BE2C (cell line): ENCODE data around the gene FOXJ2.
"Not testable (repeated sequence)": the region's sequence is repeated elsewhere in the genome, so short reads cannot be mapped to it uniquely, and the experiment has no call there.

Experiments
- DNase-seq: peaks from one replicate; pipeline ENCODE4 v3.0.0-alpha.2; 2020
- H3K27me3 ChIP-seq: fragments of 250-450 bp; sonication (Bioruptor Pico); 2 replicates; pipeline ENCODE4 v1.5.1; 2020; ENCODE audit warnings: mild to moderate bottlenecking
- H3K36me3 ChIP-seq: fragments of 250-450 bp; sonication (Bioruptor Pico); 2 replicates; pipeline ENCODE4 v1.5.1; 2020; ENCODE audit warnings: mild to moderate bottlenecking
- H3K4me1 ChIP-seq: fragments of 250-450 bp; sonication (Bioruptor Pico); 2 replicates; pipeline ENCODE4 v1.5.1; 2020
- H3K4me3 ChIP-seq: 2 replicates; pipeline ENCODE4 v1.5.1; 2011; ENCODE audit warnings: low read depth, low read length
- H3K9me3 ChIP-seq: fragments of 250-450 bp; sonication (Bioruptor Pico); 2 replicates; pipeline ENCODE4 v1.5.1; 2020
- TF ChIP-seq, protein P1 (sequence below): IDR thresholded peaks from 2 replicates; pipeline ENCODE4 v1.5.1; 2012; ENCODE audit warnings: mild to moderate bottlenecking, low read depth, low read length

FOXJ2 gene

DNA sequence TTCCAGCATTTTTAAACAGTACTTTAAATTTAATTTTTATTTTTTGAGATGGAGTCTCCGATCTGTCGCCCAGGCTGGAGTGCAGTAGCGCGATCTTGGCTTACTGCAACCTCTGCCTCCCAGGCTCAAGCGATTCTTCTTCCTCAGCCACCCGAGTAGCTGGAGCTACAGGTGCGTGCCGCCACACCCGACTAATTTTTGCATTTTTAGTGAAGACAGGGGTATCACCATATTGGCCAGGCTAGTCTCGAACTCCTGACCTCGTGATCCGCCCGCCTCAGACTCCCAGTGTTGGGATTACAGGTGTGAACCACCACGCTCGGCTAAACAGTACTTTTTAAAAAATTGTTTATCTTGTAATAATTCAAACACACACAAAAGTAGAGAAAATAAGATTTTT, 4.2 kb upstream of the FOXJ2 start:
- TF ChIP-seq, protein P1, sequence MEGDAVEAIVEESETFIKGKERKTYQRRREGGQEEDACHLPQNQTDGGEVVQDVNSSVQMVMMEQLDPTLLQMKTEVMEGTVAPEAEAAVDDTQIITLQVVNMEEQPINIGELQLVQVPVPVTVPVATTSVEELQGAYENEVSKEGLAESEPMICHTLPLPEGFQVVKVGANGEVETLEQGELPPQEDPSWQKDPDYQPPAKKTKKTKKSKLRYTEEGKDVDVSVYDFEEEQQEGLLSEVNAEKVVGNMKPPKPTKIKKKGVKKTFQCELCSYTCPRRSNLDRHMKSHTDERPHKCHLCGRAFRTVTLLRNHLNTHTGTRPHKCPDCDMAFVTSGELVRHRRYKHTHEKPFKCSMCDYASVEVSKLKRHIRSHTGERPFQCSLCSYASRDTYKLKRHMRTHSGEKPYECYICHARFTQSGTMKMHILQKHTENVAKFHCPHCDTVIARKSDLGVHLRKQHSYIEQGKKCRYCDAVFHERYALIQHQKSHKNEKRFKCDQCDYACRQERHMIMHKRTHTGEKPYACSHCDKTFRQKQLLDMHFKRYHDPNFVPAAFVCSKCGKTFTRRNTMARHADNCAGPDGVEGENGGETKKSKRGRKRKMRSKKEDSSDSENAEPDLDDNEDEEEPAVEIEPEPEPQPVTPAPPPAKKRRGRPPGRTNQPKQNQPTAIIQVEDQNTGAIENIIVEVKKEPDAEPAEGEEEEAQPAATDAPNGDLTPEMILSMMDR, result no peak
- Histone ChIP-seq H3K4me3 (no peak overlapping the region), H3K27me3 (no peaks in the 10 kb centered on the region), H3K4me1 (peaks cover under 1% of the 10 kb centered on the region; the same call in 1 of the 2 replicates), H3K9me3 (no peaks in the 10 kb centered on the region), H3K36me3 (no peaks in the 10 kb centered on the region)
- DNase-seq, result no peak

DNA sequence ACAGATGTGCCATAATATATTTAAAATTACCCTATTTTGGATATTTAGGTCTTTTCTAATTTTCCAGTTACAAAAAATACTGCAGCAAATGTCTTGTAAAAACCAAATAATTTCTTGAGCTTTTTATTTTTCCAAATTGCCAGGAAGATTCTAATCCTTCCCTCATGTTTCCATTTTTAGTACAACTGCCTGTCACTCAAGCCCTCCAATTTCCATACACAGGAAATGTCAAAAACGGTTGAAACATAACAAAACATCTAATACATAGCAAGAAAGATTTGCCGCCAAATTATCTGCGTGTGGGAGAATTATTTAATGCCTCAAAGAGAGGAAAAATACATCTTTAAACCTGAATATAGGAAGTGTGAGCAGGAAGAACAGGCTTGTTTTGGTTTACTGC, 2.3 kb upstream of the FOXJ2 start:
- TF ChIP-seq, protein P1, result no peak
- H3K36me3 ChIP-seq, result no peaks in the 10 kb centered on the region
- DNase-seq, result no peak
- H3K27me3 ChIP-seq, result no peaks in the 10 kb centered on the region
- H3K4me3 ChIP-seq, result no peak overlapping the region
- H3K4me1 ChIP-seq, result peaks cover 4% of the 10 kb centered on the region; the same call in 1 of the 2 replicates
- H3K9me3 ChIP-seq, result no peaks in the 10 kb centered on the region

DNA sequence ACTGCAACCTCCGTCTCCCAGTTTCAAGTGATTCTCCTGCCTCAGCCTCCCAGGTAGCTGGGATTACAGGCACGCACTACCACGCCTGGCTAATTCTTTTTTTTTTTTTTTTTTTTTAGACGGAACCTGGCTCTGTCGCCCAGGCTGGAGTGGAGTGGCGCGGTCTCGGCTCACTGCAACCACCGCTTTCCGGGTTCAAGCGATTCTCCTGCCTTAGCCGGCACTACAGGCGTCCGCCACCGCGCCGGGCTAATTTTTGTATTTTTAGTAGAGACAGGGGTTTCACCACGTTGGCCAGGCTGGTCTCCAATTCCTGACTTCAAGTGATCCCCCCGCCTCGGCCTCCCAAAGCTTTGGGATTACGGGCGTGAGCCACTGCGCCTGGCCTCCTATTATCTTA, 1.5 kb upstream of the FOXJ2 start:
- not testable (repeated sequence) for DNase-seq, H3K36me3 ChIP-seq, H3K4me1 ChIP-seq, H3K27me3 ChIP-seq, H3K9me3 ChIP-seq, H3K4me3 ChIP-seq

DNA sequence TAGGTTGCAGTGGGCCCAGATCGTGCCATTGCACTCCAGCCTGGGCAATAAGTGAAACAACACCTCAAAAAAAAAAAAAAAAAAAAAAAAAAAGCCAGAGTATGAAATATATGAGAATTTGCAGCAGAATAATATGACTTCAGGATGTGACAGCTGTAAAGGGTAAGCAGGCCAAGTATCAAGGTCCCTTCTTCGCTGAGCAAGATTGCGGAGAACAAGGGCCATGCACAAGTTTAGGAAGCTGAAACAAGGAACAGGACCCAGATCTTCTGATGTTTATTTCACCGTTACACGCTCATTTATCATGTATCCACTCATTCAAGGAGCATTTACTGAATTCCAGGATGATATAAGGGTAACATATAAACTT, 659 bp upstream of the FOXJ2 start:
- TF ChIP-seq, protein P1, result no peak
- Histone ChIP-seq H3K4me3 (peak overlapping the region; percentile 86), H3K36me3 (no peaks in the 10 kb centered on the region), H3K4me1 (peaks cover 4% of the 10 kb centered on the region; the same call in 1 of the 2 replicates), H3K9me3 (no peaks in the 10 kb centered on the region), H3K27me3 (no peaks in the 10 kb centered on the region)
- no peak for DNase-seq

DNA sequence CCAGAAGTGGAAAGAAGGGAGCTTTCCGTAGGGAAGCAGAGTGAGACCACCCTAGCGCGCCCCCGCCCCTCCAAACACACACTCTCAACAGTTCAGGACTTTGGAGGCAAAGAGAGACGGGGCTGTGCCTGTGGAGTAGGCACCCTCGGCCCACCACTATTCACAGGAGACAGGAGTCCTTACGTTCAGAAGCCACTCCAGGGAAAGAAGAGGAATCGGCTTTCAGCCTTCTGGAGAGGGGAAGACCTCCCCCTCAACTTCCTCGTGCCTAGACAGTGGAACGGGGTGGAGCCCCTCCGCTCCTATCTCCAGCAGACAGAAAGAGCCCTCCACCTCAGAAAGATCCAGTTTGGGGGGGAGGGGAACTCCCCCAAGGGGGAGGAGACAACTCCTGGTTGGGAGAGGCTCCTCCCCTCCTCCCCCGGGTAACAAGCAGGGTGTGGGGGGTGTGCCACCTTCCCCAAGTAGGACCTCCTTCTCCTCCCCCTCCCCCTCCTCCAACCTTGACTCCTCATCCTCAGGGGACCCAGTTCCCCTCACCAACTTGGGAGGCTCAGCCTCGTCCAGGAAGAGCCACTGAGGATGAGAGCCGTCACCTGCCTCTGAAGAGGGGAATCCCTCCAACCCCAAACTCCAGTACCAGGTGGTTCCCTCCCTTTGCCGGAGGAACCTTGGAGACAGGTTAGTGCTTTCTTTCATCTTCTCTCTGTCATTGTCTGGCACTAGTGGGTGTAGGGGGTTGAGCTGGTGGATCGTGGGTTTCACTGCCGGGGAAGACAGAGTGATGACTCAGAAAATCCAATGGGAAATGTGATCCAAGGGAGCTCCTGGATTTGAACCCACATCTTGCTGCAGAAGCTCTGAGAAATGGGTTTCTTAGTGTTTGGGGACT, 883 bp downstream of the FOXJ2 start:
- H3K9me3 ChIP-seq, result no peaks in the 10 kb centered on the region
- H3K36me3 ChIP-seq, result no peaks in the 10 kb centered on the region
- H3K4me3 ChIP-seq, result peak overlapping the region; percentile 86
- peaks cover 10% of the 10 kb centered on the region for H3K4me1 ChIP-seq
- DNase-seq, result peak; percentile 34
- TF ChIP-seq, protein P1, result no peak
- H3K27me3 ChIP-seq, result no peaks in the 10 kb centered on the region

DNA sequence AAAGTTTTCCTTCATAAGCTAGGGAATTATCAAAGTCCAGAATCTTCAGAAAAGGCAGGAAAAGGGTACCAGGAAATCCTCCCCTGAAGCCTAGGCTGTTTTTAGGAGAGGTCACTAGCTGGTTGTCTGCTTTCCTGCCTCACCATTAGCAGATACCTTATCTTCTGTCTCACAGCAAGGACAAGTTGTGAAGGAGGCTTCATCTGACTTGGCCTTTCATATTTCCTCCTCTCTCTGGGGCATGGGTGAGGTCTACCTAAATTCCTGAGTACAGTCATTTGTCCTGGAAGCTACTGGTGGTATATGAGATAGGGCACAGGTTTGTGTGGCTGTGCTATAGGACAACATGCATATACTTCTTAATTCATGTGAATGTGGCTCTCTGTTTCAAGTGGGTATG, 2.3 kb downstream of the FOXJ2 start:
- TF ChIP-seq, protein P1, result no peak
- H3K36me3 ChIP-seq, result no peaks in the 10 kb centered on the region
- peaks cover 15% of the 10 kb centered on the region for H3K4me1 ChIP-seq
- no peak overlapping the region for H3K4me3 ChIP-seq
- H3K9me3 ChIP-seq, result no peaks in the 10 kb centered on the region
- no peak for DNase-seq
- H3K27me3 ChIP-seq, result no peaks in the 10 kb centered on the region
